Activated naive CD4-positive, alpha-beta T cell treated with anti-CD3 and anti-CD28 coated beads, Interleukin-2, amount 10 ng/mL, durations not matched to agents 5 hours and 36 hours (primary cell): ENCODE results near the gene TMEM263. TPM values are rescaled to one million over a fixed set of nuclear protein-coding genes. Genes with fewer than 3 reads are reported as not detected.

Experiments
- total RNA-seq, 2 experiments: library from RNA; stranded (reverse); gene quantifications; one replicate each; pipeline ENCODE4 v1.2.3, GENCODE V29; 2021

Gene TMEM263
- 10 to 100 TPM; 34.5 to 36.6 TPM for total RNA-seq

DNA sequence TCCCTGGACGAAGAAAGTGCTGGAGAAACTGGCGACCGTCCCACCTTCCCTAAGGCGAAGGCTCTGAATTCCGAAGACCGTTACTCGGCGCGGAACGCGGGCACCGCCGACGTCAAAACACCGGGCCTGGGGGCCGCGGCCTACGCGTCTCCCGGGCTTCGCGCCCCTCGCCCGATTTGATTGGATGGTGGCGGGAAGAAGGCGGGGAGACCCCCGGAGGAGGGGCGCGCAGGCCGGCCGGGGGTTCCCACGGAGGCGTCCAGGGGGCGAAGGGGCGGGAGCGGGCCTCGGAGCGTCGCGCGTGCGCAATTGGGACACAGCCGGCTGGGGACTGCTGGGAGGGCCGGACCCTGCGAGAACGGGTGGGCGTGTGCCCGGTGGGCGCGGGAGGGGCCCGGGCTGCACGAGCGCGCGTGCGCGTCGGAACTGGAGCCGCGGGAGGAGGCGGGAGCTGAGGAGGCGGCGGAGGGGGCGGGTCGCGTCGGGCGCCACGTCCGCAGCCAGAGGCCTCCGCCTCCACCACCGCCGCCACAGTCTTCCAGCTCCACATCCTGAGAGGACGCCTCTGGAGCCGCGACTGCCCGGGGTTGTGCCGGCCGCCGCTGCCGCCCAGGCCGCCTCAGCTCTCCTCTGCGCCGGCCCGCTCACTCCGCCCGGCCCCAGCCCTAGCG lies at the start of gene TMEM263:
TMEM263 (plus strand) TSS at position 531 of the 671 bp plus-strand sequence. CDS start 11,210 bp downstream, outside the sequence.

DNA sequence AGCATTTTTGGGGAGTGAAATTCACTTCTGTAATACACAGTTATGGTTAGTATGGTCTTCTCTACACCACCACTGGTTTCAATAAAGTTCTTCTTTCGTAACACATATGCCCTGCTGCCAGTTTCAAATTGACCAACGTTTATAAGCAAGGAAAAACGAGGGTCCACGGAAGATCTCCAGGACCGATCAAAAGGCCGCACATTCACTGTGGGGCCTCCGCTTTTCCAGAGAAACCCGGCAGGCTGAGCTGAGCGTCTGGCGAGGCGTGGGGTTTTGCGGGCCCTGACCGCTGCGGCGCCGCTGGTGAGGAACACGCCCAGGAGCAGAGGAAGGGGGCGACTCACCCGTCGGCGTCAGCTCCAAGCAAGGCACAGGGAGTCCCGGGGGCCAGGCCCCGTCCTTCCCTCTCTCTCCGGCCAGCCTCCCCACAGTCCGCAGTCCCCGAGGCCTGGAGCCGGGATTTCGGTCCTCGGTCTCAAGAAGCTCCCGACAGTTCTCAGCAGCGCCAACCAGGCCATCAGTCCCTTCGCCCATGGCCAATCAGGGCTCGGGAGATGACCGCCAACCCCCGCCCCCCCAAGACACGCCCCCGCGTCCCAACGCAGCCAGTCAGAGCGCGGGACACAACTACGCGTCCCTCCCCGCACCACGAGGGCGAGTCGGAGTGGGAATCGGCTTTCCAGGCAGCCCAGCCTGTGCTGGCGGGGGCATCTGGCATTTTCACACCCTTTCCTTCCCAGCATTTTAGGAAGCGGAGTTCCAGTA lies 31.1 kb downstream of the TMEM263 start, which contains the start of gene MTERF2:
MTERF2 (minus strand) TSS at position 522 of the 765 bp plus-strand sequence. CDS start 8,432 bp downstream, outside the sequence.

Other genes starting within 250 kb of the TMEM263 start
- 10 to 100 TPM; 13.6 to 14.1 TPM for gene RIC8B, start 181.2 kb upstream of the TMEM263 start, total RNA-seq
- 1 to 10 TPM; 5.4 to 6.6 TPM for gene MTERF2, start 31.2 kb downstream of the TMEM263 start, total RNA-seq
- gene CRY1, start 137.6 kb downstream of the TMEM263 start, total RNA-seq: 10 to 100 TPM; 13.9 to 16.4 TPM